ENCODE measurements around the gene ITPR2.
"Not testable (repeated sequence)": the region's sequence is repeated elsewhere in the genome, so short reads cannot be mapped to it uniquely, and the experiment has no call there.

The ITPR2 gene

GRCh38 chr12:26683443-26683842 lies 149.6 kb downstream of the ITPR2 start:
- in situ Hi-C loops (cut with MboI; ENCODE audit: low sequenced_read_pairs), result no loop called here

GRCh38 chr12:26680727-26681455 lies 152.1 kb downstream of the ITPR2 start:
- in situ Hi-C loops (cut with MboI; ENCODE audit: low sequenced_read_pairs), result no loop called here

DNA sequence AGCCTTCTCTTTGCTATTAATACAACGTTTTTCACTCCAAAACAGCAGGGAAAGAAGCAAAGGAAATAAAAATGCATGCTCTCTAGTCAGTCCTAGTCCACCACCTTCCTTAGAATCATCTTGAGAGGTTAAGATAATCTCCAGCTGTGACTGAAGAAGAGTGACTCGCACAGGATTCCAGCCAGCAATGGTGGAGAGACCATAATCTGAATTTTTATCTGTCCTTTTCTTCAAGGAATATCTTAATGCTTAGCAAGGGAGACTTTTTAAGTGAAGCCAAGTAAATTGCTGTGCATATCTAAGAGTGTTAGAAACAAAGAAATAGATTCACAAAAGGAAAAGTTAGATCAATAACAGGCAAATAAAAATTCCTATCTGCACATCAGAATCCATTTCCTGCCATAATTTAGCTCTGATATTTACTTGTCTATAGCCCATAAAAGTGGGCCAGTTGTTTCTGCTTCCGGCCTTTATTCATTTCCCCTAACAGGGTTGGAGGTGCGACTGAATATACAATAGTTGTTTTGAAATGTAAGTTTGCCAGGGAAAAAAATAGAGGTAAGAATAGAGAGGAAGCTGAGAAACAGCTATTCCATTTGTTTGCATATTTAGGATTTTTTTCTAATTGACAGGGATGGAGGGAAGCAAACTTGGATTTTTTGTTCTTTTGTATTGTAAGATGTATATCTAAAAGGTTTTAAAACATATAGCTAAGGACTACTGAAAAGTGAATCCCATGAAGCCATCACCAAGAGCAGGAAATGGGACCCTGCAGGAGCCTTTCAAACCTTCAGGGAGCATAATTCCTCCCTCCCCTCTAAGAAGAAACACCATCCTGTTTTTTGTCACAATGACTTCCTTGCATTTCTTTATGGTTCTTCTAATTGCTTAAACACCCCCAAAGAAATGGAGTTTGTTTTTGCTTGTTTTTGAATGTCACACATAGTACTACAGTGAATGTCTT lies 154.0 kb downstream of the ITPR2 start:
- in situ Hi-C loops (cut with MboI; ENCODE audit: low sequenced_read_pairs), result no loop called here

GRCh38 chr12:26671487-26671886 lies 161.5 kb downstream of the ITPR2 start:
- in situ Hi-C loops (cut with MboI; ENCODE audit: low sequenced_read_pairs), result not testable (repeated sequence)

DNA sequence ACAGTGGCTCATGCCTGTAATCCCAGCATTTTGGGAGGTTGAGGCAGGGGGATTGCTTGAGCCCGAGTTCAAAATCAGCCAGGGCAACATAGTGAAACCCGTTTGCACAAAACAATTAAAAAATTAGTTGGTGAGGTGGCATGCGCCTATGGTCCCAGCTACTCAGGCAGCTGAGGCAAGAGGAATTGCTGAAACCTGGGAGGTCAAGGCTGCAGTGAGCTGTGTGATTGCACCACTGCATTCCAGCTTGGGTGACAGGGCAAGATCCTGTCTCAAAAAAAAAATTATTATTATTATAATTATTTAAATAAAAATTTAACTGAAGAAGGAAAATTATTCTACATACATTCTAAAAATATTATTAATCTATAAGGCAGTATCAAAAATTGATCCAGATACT lies 164.1 kb downstream of the ITPR2 start:
- in situ Hi-C loops (cut with MboI; ENCODE audit: low sequenced_read_pairs), result no loop called here

DNA sequence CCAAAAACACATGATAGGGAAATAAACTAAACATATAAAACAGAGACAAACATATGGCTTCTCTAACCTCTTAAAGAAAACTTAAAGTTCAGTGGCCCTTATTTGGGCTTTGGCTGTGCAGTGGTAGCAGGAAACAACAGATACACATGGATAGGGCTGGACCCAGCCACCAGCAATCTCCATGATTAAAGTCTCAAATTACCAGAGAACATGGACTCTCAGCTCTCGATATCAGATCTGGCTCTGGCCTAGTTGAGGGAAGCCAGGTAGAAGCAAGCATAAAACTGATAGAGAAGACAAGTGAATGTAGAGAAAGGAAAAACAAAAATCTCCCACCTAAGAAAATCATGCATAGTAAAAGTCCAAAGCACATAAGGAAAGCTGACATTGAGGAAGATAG lies 164.8 kb downstream of the ITPR2 start:
- in situ Hi-C loops (cut with MboI; ENCODE audit: low sequenced_read_pairs), result no loop called here

DNA sequence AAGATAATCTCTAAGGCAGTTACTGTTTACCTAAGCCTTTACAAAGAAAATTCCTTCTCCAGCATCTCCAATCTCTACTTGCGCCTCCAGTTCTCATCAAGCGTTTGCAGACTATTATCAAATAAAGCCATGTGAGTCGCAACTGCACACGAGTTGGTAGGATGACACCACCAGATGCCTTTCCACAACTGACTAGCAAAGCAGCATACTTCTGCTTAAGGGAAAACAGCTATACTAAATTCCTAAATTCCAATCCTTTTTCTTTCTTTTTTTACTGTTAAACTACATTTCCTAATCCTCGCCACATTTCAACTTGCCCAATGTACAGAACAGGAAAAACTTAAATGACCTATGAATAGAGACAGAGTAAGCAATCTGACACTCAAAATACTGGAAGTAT lies 166.7 kb downstream of the ITPR2 start:
- in situ Hi-C loops (cut with MboI; ENCODE audit: low sequenced_read_pairs), result no loop called here

DNA sequence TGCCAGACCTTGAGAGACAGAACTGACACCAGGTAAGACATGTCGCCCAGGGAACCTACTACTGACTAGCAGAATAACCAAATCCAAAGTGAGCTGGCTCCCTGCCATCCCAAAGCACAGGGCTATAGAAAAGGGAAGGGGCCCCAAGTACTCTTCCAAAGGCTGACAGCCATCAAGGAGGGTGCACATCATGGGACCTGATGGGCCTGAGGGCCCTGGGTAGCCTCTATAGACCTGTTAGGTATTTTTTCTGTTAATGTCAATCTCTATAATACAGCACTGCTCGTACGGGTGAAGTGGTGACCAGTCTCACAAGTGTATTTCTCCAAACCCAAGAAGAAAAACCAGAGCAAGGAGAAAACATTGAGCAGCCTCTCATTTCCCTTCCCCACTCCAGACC lies 171.6 kb downstream of the ITPR2 start:
- in situ Hi-C loops (cut with MboI; ENCODE audit: low sequenced_read_pairs), result no loop called here

GRCh38 chr12:26659930-26660329 lies 173.1 kb downstream of the ITPR2 start:
- in situ Hi-C loops (cut with MboI; ENCODE audit: low sequenced_read_pairs), result no loop called here

DNA sequence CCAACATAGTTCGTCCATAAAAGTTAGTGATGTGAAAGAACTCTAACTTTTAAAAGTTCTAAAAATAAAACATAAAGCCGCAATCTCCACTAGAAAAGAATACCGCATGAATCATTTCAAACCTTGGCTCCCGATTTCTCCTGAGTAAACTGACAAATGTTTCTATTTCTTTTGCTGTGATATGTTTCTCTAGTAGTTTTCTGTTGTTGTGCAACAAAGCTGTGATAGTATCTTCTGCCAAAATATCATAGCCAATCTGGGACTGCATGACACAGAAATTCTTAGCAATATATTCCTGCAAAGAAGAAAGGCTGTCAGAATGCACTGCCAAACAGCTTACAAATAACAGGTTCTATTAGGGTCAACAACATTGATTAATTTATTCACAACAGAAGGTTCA lies 174.0 kb downstream of the ITPR2 start:
- in situ Hi-C loops (cut with MboI; ENCODE audit: low sequenced_read_pairs), result no loop called here

- in situ Hi-C loops (cut with MboI; ENCODE audit: low sequenced_read_pairs), result no loop called here
Observed at GRCh38 chr12:26654623-26655022, 178.4 kb downstream of the ITPR2 start.

DNA sequence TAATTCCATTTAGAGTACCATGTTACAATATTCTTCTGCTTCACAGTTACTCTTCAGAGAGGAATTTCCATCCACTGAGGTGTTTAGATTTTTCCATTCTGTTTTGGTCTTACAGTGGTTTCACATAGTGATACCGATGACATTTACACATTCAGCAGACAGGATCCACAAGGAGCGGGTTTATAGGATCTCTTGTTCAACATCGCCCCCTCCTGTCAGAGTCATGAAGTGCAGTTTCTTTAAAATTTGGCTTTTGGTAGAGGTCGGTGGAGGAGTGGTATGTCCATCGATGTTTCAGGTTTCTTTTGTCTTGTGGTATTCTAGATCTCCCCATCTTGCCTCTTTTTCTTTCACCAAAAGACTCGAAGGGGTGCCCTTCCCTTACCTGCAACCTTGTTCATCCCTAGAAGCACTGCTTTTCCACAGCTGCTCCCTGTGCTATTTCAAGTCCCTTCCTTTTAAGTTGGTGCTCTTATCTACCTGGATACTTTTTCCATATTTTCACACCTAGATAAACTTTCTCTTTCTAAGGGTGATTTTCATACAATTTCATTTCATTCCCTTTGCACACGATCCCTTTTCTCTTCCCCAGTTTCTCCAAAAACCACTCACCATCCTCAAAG lies 181.3 kb downstream of the ITPR2 start:
- in situ Hi-C loops (cut with MboI; ENCODE audit: low sequenced_read_pairs), result no loop called here

DNA sequence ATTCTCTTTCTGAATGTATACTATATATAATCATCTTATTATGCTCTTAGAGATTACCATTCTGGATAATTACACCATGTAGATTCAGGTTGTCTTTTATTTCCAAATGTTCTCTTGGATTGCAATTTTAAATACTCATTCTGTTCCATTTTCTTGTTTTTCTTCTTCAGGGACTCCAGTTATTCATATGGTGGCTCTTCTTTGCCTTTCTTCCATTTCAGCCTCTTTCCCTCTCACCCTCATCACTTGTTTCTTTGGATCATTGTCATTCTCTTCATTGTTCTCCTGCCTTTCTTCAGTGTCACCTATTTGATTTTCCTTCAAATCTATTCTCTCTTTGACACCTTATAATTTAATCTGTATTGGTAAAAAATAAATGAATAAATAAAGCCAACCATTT lies 182.0 kb downstream of the ITPR2 start:
- in situ Hi-C loops (cut with MboI; ENCODE audit: low sequenced_read_pairs), result no loop called here

GRCh38 chr12:26648999-26649398 lies 184.0 kb downstream of the ITPR2 start:
- in situ Hi-C loops (cut with MboI; ENCODE audit: low sequenced_read_pairs), result loop anchor here (25.0 kb wide), 1 partner anchor 562 kb away; no protein-coding TSS in a partner anchor

DNA sequence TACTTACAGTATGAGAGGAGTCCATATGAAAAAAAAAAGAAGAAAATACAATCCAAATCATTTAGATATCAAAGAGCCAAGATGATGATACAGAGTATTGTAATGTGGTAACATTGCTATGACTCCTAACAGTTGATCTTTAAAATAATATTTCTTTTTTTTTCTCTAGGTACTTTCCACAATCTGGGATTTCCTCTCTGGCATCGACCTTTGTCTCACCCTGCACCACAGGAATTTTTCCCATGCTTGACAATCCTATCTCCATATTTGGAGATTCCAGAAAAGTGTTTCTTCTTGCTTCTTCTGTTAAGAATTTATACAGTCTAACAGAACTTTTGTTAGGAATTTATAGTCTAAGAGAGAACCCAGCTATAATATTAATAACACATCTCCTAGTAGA lies 184.4 kb downstream of the ITPR2 start:
- in situ Hi-C loops (cut with MboI; ENCODE audit: low sequenced_read_pairs), result loop anchor here (25.0 kb wide), 1 partner anchor 561 kb away; no protein-coding TSS in a partner anchor

- in situ Hi-C loops (cut with MboI; ENCODE audit: low sequenced_read_pairs), result loop anchor here (25.0 kb wide), 1 partner anchor 561 kb away; no protein-coding TSS in a partner anchor
Observed at GRCh38 chr12:26648066-26648465, 184.9 kb downstream of the ITPR2 start.

- in situ Hi-C loops (cut with MboI; ENCODE audit: low sequenced_read_pairs), result loop anchor here (25.0 kb wide), 1 partner anchor 560 kb away; no protein-coding TSS in a partner anchor
Observed at GRCh38 chr12:26647088-26647487, 185.9 kb downstream of the ITPR2 start.

GRCh38 chr12:26646571-26646970 lies 186.4 kb downstream of the ITPR2 start:
- in situ Hi-C loops (cut with MboI; ENCODE audit: low sequenced_read_pairs), result loop anchor here (25.0 kb wide), 1 partner anchor 559 kb away; no protein-coding TSS in a partner anchor

- in situ Hi-C loops (cut with MboI; ENCODE audit: low sequenced_read_pairs), result loop anchor here (25.0 kb wide), 1 partner anchor 557 kb away; no protein-coding TSS in a partner anchor
Observed at GRCh38 chr12:26644376-26644775, 188.6 kb downstream of the ITPR2 start.

DNA sequence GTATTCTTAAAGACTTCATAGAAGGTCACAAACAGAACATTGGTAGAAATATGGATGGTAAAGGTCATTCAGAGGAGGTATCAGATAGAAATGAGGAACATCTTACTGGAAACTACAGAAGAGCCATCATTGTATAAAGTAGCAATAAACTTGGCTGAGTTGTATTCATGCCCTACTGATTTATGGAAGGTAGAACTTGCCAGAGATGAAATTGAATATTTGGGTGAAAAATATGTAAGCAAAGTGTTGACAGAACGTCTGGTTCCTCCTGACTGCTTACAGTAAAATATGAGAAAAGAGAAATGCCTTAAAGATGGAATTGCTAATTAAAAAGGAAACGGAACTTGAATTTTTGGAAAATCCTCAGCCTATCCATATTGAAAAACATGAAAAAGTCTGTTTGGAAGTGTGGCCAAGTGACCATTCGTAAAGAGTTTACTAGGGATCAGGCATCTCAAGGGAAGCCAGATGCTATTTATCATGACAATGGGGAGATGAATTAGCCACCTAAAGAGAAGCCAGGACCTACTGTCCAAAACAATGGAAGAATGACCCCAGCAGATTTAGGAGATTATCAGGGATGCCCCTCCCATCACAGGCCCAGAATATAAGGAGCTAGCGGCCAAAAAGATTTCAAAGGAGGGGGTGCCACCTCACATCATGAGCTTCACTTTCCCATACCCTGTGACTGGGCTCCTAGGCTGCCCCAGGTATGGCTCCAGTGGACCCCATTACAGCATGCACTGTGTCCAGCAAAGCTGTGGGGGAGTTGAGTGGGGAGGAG lies 189.3 kb downstream of the ITPR2 start:
- in situ Hi-C loops (cut with MboI; ENCODE audit: low sequenced_read_pairs), result loop anchor here (25.0 kb wide), 1 partner anchor 556 kb away; no protein-coding TSS in a partner anchor
